GM12878 (cell line): ENCODE results near the gene PRSS1. TPM values are rescaled to one million over a fixed set of nuclear protein-coding genes. Genes with fewer than 3 reads are reported as not detected.

Experiments used
- ATAC-seq: fragments of 200-7000 bp; cut with Tn5 transposase; 3 replicates; pipeline ENCODE4 v1.9.1; 2020; ENCODE audit warnings: mild to moderate bottlenecking, moderate library complexity
- BruUV-seq: library from RNA; stranded (reverse); fragments of 400-500 nt; replicated peaks from 2 replicates; lab custom pipeline; 2021; lab: Mats Ljungman, UMichigan
- CTCF ChIA-PET: fragments of 300-600 bp; sonication (Branson Sonifier 250); formaldehyde crosslinking; extraction: SDS; loops from one replicate; lab custom pipeline; 2021; ENCODE audit warnings: inconsistent platforms; lab: Yijun Ruan, JAX
- POLR2A ChIA-PET: fragments of 350-600 bp; formaldehyde crosslinking; extraction: SDS; loops from one replicate; lab custom pipeline; 2021; ENCODE audit warnings: inconsistent platforms; lab: Charles Lee
- RAD21 ChIA-PET: fragments of 300-600 bp; sonication (Branson Sonifier 250); formaldehyde crosslinking; loops from one replicate; lab custom pipeline; 2023; ENCODE audit warnings: antibody characterized with exemption; ENCODE audit not compliant: unreplicated experiment; lab: Charles Lee
- SMC1A ChIA-PET: fragments of 300-600 bp; sonication (Branson Sonifier 250); formaldehyde crosslinking; loops from one replicate; lab custom pipeline; 2023; ENCODE audit not compliant: unreplicated experiment, uncharacterized antibody; lab: Charles Lee
- DNase-seq: peaks from one replicate; pipeline ENCODE4 v3.0.0-alpha.2; 2011; ENCODE audit warnings: low read depth, low spot score
- FAIRE-seq: peaks from 3 replicates; lab custom pipeline; 2011; peaks lifted over from hg19 to GRCh38; lab: Jason Lieb, UNC
- H2AFZ ChIP-seq: 2 replicates; pipeline ENCODE4 v1.6.0; 2011; ENCODE audit warnings: low read depth, low read length, control low read depth; ENCODE audit not compliant: control insufficient read depth
- H3K27ac ChIP-seq: 2 replicates; pipeline ENCODE4 v1.5.1; 2011; ENCODE audit warnings: control low read depth; ENCODE audit not compliant: control insufficient read depth, insufficient read depth
- H3K27me3 ChIP-seq, 2 experiments: replicated peaks in 1 of 2; 2 replicates each; pipeline versions ENCODE4 v1.6.0 to v1.6.1; 2011; ENCODE audit warnings: low read length in 1 of 2; ENCODE audit not compliant: control insufficient read depth in 2 of 2, insufficient read depth in 2 of 2
- H3K36me3 ChIP-seq, 2 experiments: 2 replicates each; pipeline ENCODE4 v1.5.1; 2011; ENCODE audit warnings: low read length in 1 of 2; ENCODE audit not compliant: control insufficient read depth in 2 of 2, insufficient read depth in 2 of 2
- H3K4me1 ChIP-seq: 2 replicates; pipeline ENCODE4 v1.6.1; 2011; ENCODE audit warnings: mild to moderate bottlenecking, low read length, moderate library complexity, mixed read lengths; ENCODE audit not compliant: control insufficient read depth, insufficient read depth
- H3K4me2 ChIP-seq: 2 replicates; pipeline ENCODE4 v1.6.0; 2011; ENCODE audit warnings: control low read depth; ENCODE audit not compliant: control insufficient read depth, insufficient read depth
- H3K4me3 ChIP-seq: fragments of 200-600 bp; sonication (generic); 2 replicates; pipeline ENCODE4 v1.5.1; 2016
- H3K79me2 ChIP-seq: 2 replicates; pipeline ENCODE4 v1.6.0; 2011; ENCODE audit warnings: low read length; ENCODE audit not compliant: control insufficient read depth, insufficient read depth
- H3K9ac ChIP-seq: 2 replicates; pipeline ENCODE4 v1.8.0; 2011; ENCODE audit warnings: low read length, control low read depth, mixed read lengths; ENCODE audit not compliant: control insufficient read depth, insufficient read depth
- H3K9me3 ChIP-seq: replicated peaks from 3 replicates; pipeline ENCODE4 v1.5.1; 2011; ENCODE audit warnings: mild to moderate bottlenecking, low read length; ENCODE audit not compliant: control insufficient read depth, insufficient read depth
- H4K20me1 ChIP-seq: 2 replicates; pipeline ENCODE4 v1.6.0; 2011; ENCODE audit not compliant: control insufficient read depth, insufficient read depth
- CEBPZ ChIP-seq: fragments of 150-350 bp; IDR thresholded peaks from 2 replicates; pipeline ENCODE4 v1.6.1; 2016; ENCODE audit warnings: low read depth, low read length
- CREB1 ChIP-seq: IDR thresholded peaks from 2 replicates; pipeline ENCODE4 v1.6.1; 2012; ENCODE audit warnings: low read depth, mild to moderate bottlenecking, inconsistent platforms
- EED ChIP-seq: sonication (generic); IDR thresholded peaks from 2 replicates; pipeline ENCODE4 v1.6.1; 2016; ENCODE audit warnings: antibody characterized with exemption, low read depth
- FOXK2 ChIP-seq: fragments of 450-650 bp; IDR thresholded peaks from 2 replicates; pipeline ENCODE4 v1.6.1; 2017; ENCODE audit warnings: mild to moderate bottlenecking, moderate library complexity
- IKZF1 ChIP-seq: fragments of 450-650 bp; conservative IDR thresholded peaks from 2 replicates; pipeline ENCODE4 v1.6.1; 2017; ENCODE audit warnings: antibody characterized with exemption, mild to moderate bottlenecking
- IRF3 ChIP-seq: fragments of 450-650 bp; IDR thresholded peaks from 2 replicates; pipeline ENCODE4 v1.6.1; 2014; ENCODE audit warnings: mild to moderate bottlenecking
- MEF2A ChIP-seq: IDR thresholded peaks from 2 replicates; pipeline ENCODE4 v1.6.1; 2011; ENCODE audit warnings: low read depth, mild to moderate bottlenecking, low read length, moderate library complexity; ENCODE audit not compliant: insufficient read depth
- NR2F1 ChIP-seq: fragments of 450-650 bp; conservative IDR thresholded peaks from 2 replicates; pipeline ENCODE4 v1.6.1; 2017; ENCODE audit warnings: mild to moderate bottlenecking
- PAX8 ChIP-seq: fragments of 450-650 bp; IDR thresholded peaks from 2 replicates; pipeline ENCODE4 v1.6.1; 2017; ENCODE audit warnings: mild to moderate bottlenecking, moderate library complexity
- RUNX3 ChIP-seq: IDR thresholded peaks from 2 replicates; pipeline ENCODE4 v1.6.1; 2012; ENCODE audit warnings: low read length, inconsistent platforms
- SMAD1 ChIP-seq: fragments of 450-650 bp; IDR thresholded peaks from 2 replicates; pipeline ENCODE4 v1.6.1; 2018; ENCODE audit warnings: mild to moderate bottlenecking, low read depth; ENCODE audit not compliant: partially characterized antibody
- SP1 ChIP-seq: IDR thresholded peaks from one replicate; pipeline ENCODE4 v1.6.1; 2011; ENCODE audit warnings: low read depth, low read length
- SUPT20H ChIP-seq: IDR thresholded peaks from 2 replicates; pipeline ENCODE4 v1.6.1; 2011; ENCODE audit warnings: low read depth, mild to moderate bottlenecking, low read length, moderate library complexity, borderline replicate concordance; ENCODE audit not compliant: control insufficient read depth
- SUZ12 ChIP-seq: fragments of 200-600 bp; sonication (generic); IDR thresholded peaks from one replicate; pipeline ENCODE4 v1.6.1; 2018; ENCODE audit warnings: antibody characterized with exemption, mild to moderate bottlenecking; ENCODE audit not compliant: unreplicated experiment
- ZNF24 ChIP-seq: fragments of 450-650 bp; IDR thresholded peaks from 2 replicates; pipeline ENCODE4 v1.6.1; 2017; ENCODE audit warnings: antibody characterized with exemption, mild to moderate bottlenecking
- ZNF384 ChIP-seq: IDR thresholded peaks from 2 replicates; pipeline ENCODE4 v1.6.1; 2012; ENCODE audit warnings: low read depth, mild to moderate bottlenecking, low read length, improper control_type of control experiment, borderline replicate concordance
- WGBS: methylation state at CpG from one replicate; pipeline ENCODE4 v1.1.6; 2016; ENCODE audit warnings: low lambda C conversion rate; ENCODE audit not compliant: insufficient replicate concordance, insufficient coverage; ENCODE audit errors: missing lambda C conversion rate; 5-methylcytosine and 5-hydroxymethylcytosine counted together
- in situ Hi-C: fragments of 300-500 bp; cut with MboI; formaldehyde crosslinking; loops from 9 replicates; pipeline ENCODE4 v1.14.3; 2018; ENCODE audit warnings: mixed read lengths
- intact Hi-C: fragments of 100-400 bp; cut with micrococcal nuclease; formaldehyde crosslinking; loops from one replicate; pipeline ENCODE4 v1.14.2; 2022; ENCODE audit not compliant: unreplicated experiment
- polyA plus RNA-seq, 11 experiments: library from polyadenylated mRNA; depleted of rRNA in 4 of 11; unstranded in 6 of 11; stranded (reverse) in 5 of 11; fragments of >200 nt; fragmentation: Nextera tagmentation in 4 of 11; fragmentation: Illumina TruSeq in 1 of 11; extraction: Ambion mirVana in 4 of 11; extraction: Trizol in 1 of 11; gene quantifications; 1 replicate in 1 of 11; 2 replicates in 10 of 11; pipeline versions ENCODE4 v1.2.1 to v1.2.3, GENCODE V29; 2011 to 2016; ENCODE audit warnings: inconsistent platforms in 2 of 11, missing spikeins in 2 of 11, low read depth in 1 of 11
- total RNA-seq, 4 experiments: library from RNA; depleted of rRNA in 3 of 4; stranded (reverse); fragments of >200 nt in 3 of 4; fragmentation: Illumina TruSeq in 1 of 4; extraction: Trizol in 1 of 4; gene quantifications; 2 replicates each; pipeline versions ENCODE4 v1.2.1 to v1.2.3, GENCODE V29; 2013 to 2021
- TF ChIP-seq, protein P1 (sequence below): fragments of 450-650 bp; IDR thresholded peaks from 2 replicates; pipeline ENCODE4 v1.6.1; 2017; ENCODE audit warnings: mild to moderate bottlenecking, moderate library complexity

PRSS1 gene
- total and polyA plus RNA-seq, 10 of the 15 experiments (the other 5 are each of a cell fraction or from before 2014, with no cell fraction given), result 11.9 TPM; not detected in 9

GRCh38 chr7:142709921-142710320, 39.4 kb upstream of the PRSS1 start:
- FAIRE-seq (no peak), ATAC-seq (no peak), DNase-seq (no peak)
- Histone ChIP-seq H3K4me3 (no peak overlapping the region), H3K79me2 (no peaks in the 10 kb centered on the region), H3K9me3 (no peaks in the 10 kb centered on the region), H3K9ac (no peak overlapping the region), H4K20me1 (no peaks in the 10 kb centered on the region), H3K4me2 (no peak overlapping the region), H3K27ac (no peak overlapping the region), H2AFZ (no peak overlapping the region), H3K36me3 (no peaks in the 10 kb centered on the region), H3K27me3 (no peaks in the 10 kb centered on the region), H3K4me1 (no peaks in the 10 kb centered on the region)
- intact Hi-C loops (no loop called here), in situ Hi-C loops (no loop called here)
- no TSS peak for BruUV-seq
- ChIA-PET RAD21 (no interaction called here), POLR2A (no interaction called here), CTCF (interaction anchor here (1.0 to 11.2 kb wide), 4 partner anchors 22 to 102 kb away, joined by 3 to 286 read pairs (median 152); no protein-coding TSS in a partner anchor), SMC1A (interaction anchor here (0.8 to 15.1 kb wide), 3 partner anchors 21 to 100 kb away, joined by 3 to 235 read pairs (median 205); no protein-coding TSS in a partner anchor)
- WGBS, result 66% methylated on average over 6 of the region's 6 CpGs
- TF ChIP-seq SP1 (no peak), FOXK2 (no peak), SUZ12 (no peak), SUPT20H (no peak), CREB1 (no peak), CEBPZ (no peak), IRF3 (no peak), RUNX3 (no peak), SMAD1 (no peak), EED (no peak), NR2F1 (no peak), ZNF384 (no peak), IKZF1 (no peak), ZNF24 (no peak), PAX8 (no peak), MEF2A (no peak)
- TF ChIP-seq, protein P1, sequence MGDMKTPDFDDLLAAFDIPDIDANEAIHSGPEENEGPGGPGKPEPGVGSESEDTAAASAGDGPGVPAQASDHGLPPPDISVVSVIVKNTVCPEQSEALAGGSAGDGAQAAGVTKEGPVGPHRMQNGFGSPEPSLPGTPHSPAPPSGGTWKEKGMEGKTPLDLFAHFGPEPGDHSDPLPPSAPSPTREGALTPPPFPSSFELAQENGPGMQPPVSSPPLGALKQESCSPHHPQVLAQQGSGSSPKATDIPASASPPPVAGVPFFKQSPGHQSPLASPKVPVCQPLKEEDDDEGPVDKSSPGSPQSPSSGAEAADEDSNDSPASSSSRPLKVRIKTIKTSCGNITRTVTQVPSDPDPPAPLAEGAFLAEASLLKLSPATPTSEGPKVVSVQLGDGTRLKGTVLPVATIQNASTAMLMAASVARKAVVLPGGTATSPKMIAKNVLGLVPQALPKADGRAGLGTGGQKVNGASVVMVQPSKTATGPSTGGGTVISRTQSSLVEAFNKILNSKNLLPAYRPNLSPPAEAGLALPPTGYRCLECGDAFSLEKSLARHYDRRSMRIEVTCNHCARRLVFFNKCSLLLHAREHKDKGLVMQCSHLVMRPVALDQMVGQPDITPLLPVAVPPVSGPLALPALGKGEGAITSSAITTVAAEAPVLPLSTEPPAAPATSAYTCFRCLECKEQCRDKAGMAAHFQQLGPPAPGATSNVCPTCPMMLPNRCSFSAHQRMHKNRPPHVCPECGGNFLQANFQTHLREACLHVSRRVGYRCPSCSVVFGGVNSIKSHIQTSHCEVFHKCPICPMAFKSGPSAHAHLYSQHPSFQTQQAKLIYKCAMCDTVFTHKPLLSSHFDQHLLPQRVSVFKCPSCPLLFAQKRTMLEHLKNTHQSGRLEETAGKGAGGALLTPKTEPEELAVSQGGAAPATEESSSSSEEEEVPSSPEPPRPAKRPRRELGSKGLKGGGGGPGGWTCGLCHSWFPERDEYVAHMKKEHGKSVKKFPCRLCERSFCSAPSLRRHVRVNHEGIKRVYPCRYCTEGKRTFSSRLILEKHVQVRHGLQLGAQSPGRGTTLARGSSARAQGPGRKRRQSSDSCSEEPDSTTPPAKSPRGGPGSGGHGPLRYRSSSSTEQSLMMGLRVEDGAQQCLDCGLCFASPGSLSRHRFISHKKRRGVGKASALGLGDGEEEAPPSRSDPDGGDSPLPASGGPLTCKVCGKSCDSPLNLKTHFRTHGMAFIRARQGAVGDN, result no peak
